GM21786 (cell line): Measurements from ENCODE around the gene MAPRE2.

Source experiments
- ATAC-seq: cut with Tn5 transposase; IDR thresholded peaks from one replicate; pipeline ENCODE4 v1.9.1; 2021; ENCODE audit not compliant: unreplicated experiment

Gene MAPRE2

GRCh38 chr18:35118641-35119040, 77.4 kb downstream of the MAPRE2 start:
- ATAC-seq, result no peak

- ATAC-seq, result no peak
Measured at GRCh38 chr18:35121038-35121437, 79.8 kb downstream of the MAPRE2 start.

GRCh38 chr18:35121531-35121930, 80.3 kb downstream of the MAPRE2 start:
- no peak for ATAC-seq

GRCh38 chr18:35122586-35123224, 81.5 kb downstream of the MAPRE2 start:
- ATAC-seq, result peak; percentile 87

- ATAC-seq, result no peak
Measured at GRCh38 chr18:35123811-35124210, 82.6 kb downstream of the MAPRE2 start.

- no peak for ATAC-seq
Measured at GRCh38 chr18:35127201-35127600, 86.0 kb downstream of the MAPRE2 start.

GRCh38 chr18:35128675-35129074, 87.5 kb downstream of the MAPRE2 start:
- no peak for ATAC-seq

- ATAC-seq, result no peak
Measured at GRCh38 chr18:35130236-35130635, 89.0 kb downstream of the MAPRE2 start.

- no peak for ATAC-seq
Measured at GRCh38 chr18:35131387-35132020, 90.3 kb downstream of the MAPRE2 start.

- no peak for ATAC-seq
Measured at GRCh38 chr18:35132021-35132902, 91.0 kb downstream of the MAPRE2 start.

GRCh38 chr18:35134190-35134730, 93.0 kb downstream of the MAPRE2 start:
- ATAC-seq, result no peak

GRCh38 chr18:35134791-35135531, 93.7 kb downstream of the MAPRE2 start:
- no peak for ATAC-seq

- ATAC-seq, result no peak
Measured at GRCh38 chr18:35136248-35136647, 95.0 kb downstream of the MAPRE2 start.

- ATAC-seq, result no peak
Measured at GRCh38 chr18:35136885-35137284, 95.7 kb downstream of the MAPRE2 start.

GRCh38 chr18:35137632-35138031, 96.4 kb downstream of the MAPRE2 start:
- no peak for ATAC-seq

GRCh38 chr18:35138773-35139172, 97.6 kb downstream of the MAPRE2 start:
- ATAC-seq, result no peak

- ATAC-seq, result no peak
Measured at GRCh38 chr18:35139517-35139916, 98.3 kb downstream of the MAPRE2 start.

GRCh38 chr18:35141077-35141476, 99.9 kb downstream of the MAPRE2 start:
- no peak for ATAC-seq

- ATAC-seq, result no peak
Measured at GRCh38 chr18:35141567-35142274, 100.5 kb downstream of the MAPRE2 start.

- no peak for ATAC-seq
Measured at GRCh38 chr18:35142275-35142615, 101.0 kb downstream of the MAPRE2 start.
